Activated B cell treated with CpG ODN at 0.5 μM for 24 hours (primary cell): ENCODE measurements around the gene TEAD4. TPM values are rescaled to one million over a fixed set of nuclear protein-coding genes. Genes with fewer than 3 reads are reported as not detected.

Source experiments
- ATAC-seq: fragments of 200-7000 bp; cut with Tn5 transposase; one replicate; pipeline ENCODE4 v1.10.0; 2021; ENCODE audit warnings: low read depth, mild to moderate bottlenecking, moderate library complexity
- CTCF ChIA-PET: fragments of 350-600 bp; sonication (Branson Sonifier 250); formaldehyde crosslinking; loops from one replicate; lab custom pipeline; 2021; ENCODE audit warnings: antibody characterized with exemption; lab: Charles Lee
- POLR2A ChIA-PET: fragments of 350-600 bp; sonication (Branson Sonifier 250); formaldehyde crosslinking; loops from one replicate; lab custom pipeline; 2021; ENCODE audit warnings: antibody characterized with exemption; lab: Charles Lee
- DNase-seq: peaks from one replicate; pipeline ENCODE4 v3.0.0; 2022
- H3K27ac Mint-ChIP-seq: one replicate; pipeline ENCODE4 v1.8.0; 2020; ENCODE audit warnings: mixed read lengths
- H3K27me3 Mint-ChIP-seq: one replicate; pipeline ENCODE4 v1.8.0; 2021; ENCODE audit warnings: mixed read lengths
- H3K36me3 Mint-ChIP-seq: one replicate; pipeline ENCODE4 v1.8.0; 2021; ENCODE audit warnings: low read depth, mixed read lengths
- H3K4me1 Mint-ChIP-seq: one replicate; pipeline ENCODE4 v1.8.0; 2021; ENCODE audit warnings: mixed read lengths
- H3K4me3 Mint-ChIP-seq: one replicate; pipeline ENCODE4 v1.8.0; 2020; ENCODE audit warnings: mild to moderate bottlenecking, mixed read lengths
- H3K9me3 Mint-ChIP-seq: one replicate; pipeline ENCODE4 v1.8.0; 2020; ENCODE audit warnings: mixed read lengths
- CTCF ChIP-seq: fragments of 200-600 bp; IDR thresholded peaks from one replicate; pipeline ENCODE4 v1.8.0; 2022; ENCODE audit warnings: antibody characterized with exemption, mild to moderate bottlenecking
- intact Hi-C: fragments of 100-400 bp; cut with micrococcal nuclease; formaldehyde crosslinking; loops from one replicate; pipeline ENCODE4 v1.15.1; 2024
- total RNA-seq: library from RNA; stranded (reverse); gene quantifications from 2 replicates; pipeline ENCODE4 v1.2.3, GENCODE V29; 2022

The TEAD4 gene
- total RNA-seq, 1 donor from 2014 or later = not detected

GRCh38 chr12:3078086-3078820, 119.1 kb downstream of the TEAD4 start:
- intact Hi-C loops = loop anchor here (10.0 kb wide), 1 partner anchor 677 kb away; the partner anchor contains the start of gene CRACR2A
- H3K4me1 Mint-ChIP-seq = peaks cover 12% of the 10 kb centered on the region
- ChIA-PET CTCF (no interaction called here), POLR2A (no interaction called here)
- no peak for TF ChIP-seq CTCF
- no peak overlapping the region for H3K27ac Mint-ChIP-seq
- peaks cover 11% of the 10 kb centered on the region for H3K27me3 Mint-ChIP-seq
- no peaks in the 10 kb centered on the region for H3K36me3 Mint-ChIP-seq
- no peaks in the 10 kb centered on the region for H3K9me3 Mint-ChIP-seq
- no peak for ATAC-seq
- DNase-seq = no peak
- H3K4me3 Mint-ChIP-seq = peak overlapping the region; percentile 75

GRCh38 chr12:3081091-3081490, 121.9 kb downstream of the TEAD4 start:
- Mint-ChIP-seq H3K27ac (no peak overlapping the region), H3K9me3 (no peaks in the 10 kb centered on the region), H3K4me3 (no peak overlapping the region), H3K36me3 (no peaks in the 10 kb centered on the region), H3K4me1 (peaks cover 6% of the 10 kb centered on the region), H3K27me3 (no peaks in the 10 kb centered on the region)
- CTCF ChIA-PET = no interaction called here
- TF ChIP-seq CTCF = no peak
- POLR2A ChIA-PET = no interaction called here
- DNase-seq (no peak), ATAC-seq (no peak)
- intact Hi-C loops = no loop called here

GRCh38 chr12:3081886-3082285, 122.7 kb downstream of the TEAD4 start:
- TF ChIP-seq CTCF = no peak
- no peak overlapping the region for H3K4me3 Mint-ChIP-seq
- ChIA-PET POLR2A (no interaction called here), CTCF (no interaction called here)
- no peak for ATAC-seq
- no peaks in the 10 kb centered on the region for H3K9me3 Mint-ChIP-seq
- H3K27ac Mint-ChIP-seq = no peak overlapping the region
- peaks cover 5% of the 10 kb centered on the region for H3K4me1 Mint-ChIP-seq
- DNase-seq = no peak
- H3K36me3 Mint-ChIP-seq = no peaks in the 10 kb centered on the region
- H3K27me3 Mint-ChIP-seq = no peaks in the 10 kb centered on the region
- intact Hi-C loops = no loop called here

- H3K27ac Mint-ChIP-seq = no peak overlapping the region
- H3K4me1 Mint-ChIP-seq = no peaks in the 10 kb centered on the region
- DNase-seq (no peak), ATAC-seq (no peak)
- H3K4me3 Mint-ChIP-seq = no peak overlapping the region
- CTCF ChIA-PET = no interaction called here
- intact Hi-C loops = no loop called here
- POLR2A ChIA-PET = no interaction called here
- no peak for TF ChIP-seq CTCF
- H3K36me3 Mint-ChIP-seq = no peaks in the 10 kb centered on the region
- H3K9me3 Mint-ChIP-seq = no peaks in the 10 kb centered on the region
- H3K27me3 Mint-ChIP-seq = no peaks in the 10 kb centered on the region
Observed at GRCh38 chr12:3083241-3083920, 124.2 kb downstream of the TEAD4 start.

- Mint-ChIP-seq H3K4me1 (no peaks in the 10 kb centered on the region), H3K4me3 (no peak overlapping the region), H3K27ac (no peak overlapping the region), H3K36me3 (no peaks in the 10 kb centered on the region), H3K9me3 (no peaks in the 10 kb centered on the region), H3K27me3 (peaks cover 2% of the 10 kb centered on the region)
- no peak for DNase-seq
- CTCF ChIA-PET = no interaction called here
- ATAC-seq = no peak
- POLR2A ChIA-PET = no interaction called here
- no peak for TF ChIP-seq CTCF
- intact Hi-C loops = no loop called here
Observed at GRCh38 chr12:3083921-3084347, 124.7 kb downstream of the TEAD4 start.
